Myocyte (in vitro differentiated cells): ENCODE results near the gene PCNA. TPM values are rescaled to one million over a fixed set of nuclear protein-coding genes. Genes with fewer than 3 reads are reported as not detected.
A peak's percentile ranks its signal among the peaks of the same experiment; 100 is the strongest.

Experiments
- DNase-seq: peaks from one replicate; pipeline ENCODE4 v3.0.0-alpha.2; 2012; ENCODE audit warnings: low read depth
- polyA plus RNA-seq: library from polyadenylated mRNA; unstranded; fragments of >200 nt; gene quantifications from one replicate; pipeline ENCODE4 v1.2.1, GENCODE V29; 2012; ENCODE audit warnings: missing spikeins
- total RNA-seq: library from RNA; depleted of rRNA; stranded (reverse); fragments of >200 nt; gene quantifications from 2 replicates; pipeline ENCODE4 v1.2.3, GENCODE V29; 2014

PCNA gene
- 57.8 and 63.9 TPM in 2 replicates for total RNA-seq
- polyA plus RNA-seq, result 48.0 TPM

DNA sequence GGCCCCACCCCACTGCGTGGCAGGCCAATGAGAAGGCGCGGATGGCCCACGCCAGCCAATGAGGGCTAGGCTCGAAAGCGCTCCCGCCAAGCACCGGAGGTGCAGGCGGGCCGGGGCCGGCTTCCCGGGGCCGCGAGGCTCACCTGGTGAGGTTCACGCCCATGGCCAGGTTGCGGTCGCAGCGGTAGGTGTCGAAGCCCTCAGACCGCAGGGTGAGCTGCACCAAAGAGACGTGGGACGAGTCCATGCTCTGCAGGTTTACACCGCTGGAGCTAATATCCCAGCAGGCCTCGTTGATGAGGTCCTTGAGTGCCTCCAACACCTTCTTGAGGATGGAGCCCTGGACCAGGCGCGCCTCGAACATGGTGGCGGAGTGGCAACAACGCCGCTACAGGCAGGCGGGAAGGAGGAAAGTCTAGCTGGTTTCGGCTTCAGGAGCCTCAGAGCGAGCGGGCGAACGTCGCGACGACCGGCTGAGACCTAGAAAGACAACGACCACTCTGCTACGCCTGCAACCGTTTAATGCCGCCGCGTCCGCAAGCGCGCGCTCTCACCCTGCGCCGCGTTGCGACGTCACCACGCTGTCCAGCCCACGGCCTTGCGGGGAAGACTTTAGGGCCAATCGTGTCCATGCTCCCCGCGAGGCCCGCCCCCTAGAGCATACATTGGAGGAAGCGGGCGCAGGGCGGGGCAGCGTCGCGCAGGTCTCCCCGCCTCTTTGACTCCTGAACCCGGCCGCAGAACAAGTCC is at the start of gene PCNA:
TSS of gene PCNA (minus strand) at position 524 of the 750 bp plus-strand sequence. CDS start at position 364, 160 bp downstream.
- peak; percentile 98 for DNase-seq

DNA sequence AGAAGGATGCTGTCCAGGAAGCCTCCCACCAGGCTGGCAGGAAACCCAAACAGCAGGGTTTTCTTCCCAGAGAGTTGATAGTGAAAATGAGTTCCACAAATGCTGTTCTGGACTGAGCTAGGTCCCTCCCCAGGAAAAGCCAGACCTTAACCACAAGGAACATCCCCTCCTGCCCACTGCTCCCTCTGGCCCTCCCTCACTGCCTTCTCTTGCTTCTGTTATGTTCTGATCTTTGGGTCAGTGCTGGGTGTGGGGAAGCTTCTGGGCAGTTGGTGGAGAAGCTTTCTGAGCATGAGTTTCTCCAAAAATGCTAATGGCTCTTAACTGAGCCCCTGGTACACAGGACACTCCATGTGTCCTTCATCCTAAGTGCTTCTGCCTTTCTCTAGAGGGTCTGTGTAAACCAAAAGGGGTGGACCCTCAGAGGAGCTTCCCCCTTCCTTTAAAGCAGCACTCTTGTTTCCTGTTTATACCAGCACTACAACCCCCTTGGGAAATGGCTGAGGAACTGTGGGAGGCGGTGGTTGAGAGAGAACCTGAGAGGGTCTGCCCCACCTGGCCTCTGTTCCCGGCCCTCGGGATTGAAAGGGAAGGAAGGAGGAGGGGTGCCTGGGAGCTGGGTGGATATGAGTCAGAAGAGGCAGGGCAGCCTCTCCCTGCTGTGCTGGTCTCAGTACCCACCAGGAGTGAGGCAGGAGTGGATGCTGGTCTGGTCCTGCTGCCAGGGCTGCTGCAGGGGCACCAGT is 49.1 kb upstream of the PCNA start:
- peak; percentile 47 for DNase-seq

DNA sequence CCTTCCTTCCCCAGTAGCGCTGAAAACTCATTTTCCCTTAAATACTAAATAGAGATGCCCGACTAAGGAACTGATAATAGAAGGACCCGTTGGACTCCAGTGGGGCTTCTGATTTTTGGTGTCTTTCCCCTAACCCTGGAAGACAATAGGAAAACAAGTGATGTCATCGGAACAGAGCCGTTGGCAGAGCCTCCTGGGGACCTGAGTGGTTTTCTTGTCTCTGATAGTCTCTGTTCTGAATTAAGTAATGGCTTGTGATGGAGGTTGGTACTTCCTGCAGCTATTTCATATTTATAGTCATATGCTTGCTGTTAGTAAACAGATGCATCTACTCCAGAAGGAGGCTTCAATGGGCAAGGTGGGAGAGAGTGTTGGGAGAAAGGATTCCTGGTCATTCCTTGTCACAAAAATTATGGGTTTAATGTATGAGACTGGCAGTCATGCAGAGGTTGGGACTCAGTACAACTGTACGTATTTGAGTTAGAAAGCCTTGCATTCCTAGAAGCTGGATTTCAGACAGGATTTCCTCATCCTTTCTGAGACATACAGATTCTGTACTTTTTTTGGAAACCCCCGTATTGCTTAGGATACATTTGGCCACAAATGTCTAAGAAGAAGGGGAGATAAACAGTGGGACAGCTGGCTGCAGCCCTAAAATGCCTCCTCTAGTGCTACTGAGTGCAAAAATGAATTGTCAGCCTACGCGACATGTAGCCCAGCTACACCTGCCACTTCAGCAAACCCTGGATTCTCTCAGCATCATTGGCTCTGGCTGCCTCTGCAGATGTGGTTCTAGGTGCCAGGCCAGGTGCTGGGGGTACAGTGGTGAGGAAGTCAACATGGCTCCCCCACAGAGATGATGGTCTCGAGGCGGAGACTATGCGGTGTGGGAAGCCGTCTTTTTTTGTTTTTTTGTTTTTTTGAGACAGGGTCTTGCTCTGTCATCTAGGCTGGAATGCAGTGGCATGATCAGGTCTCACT is 45.2 kb upstream of the PCNA start:
- no peak for DNase-seq

DNA sequence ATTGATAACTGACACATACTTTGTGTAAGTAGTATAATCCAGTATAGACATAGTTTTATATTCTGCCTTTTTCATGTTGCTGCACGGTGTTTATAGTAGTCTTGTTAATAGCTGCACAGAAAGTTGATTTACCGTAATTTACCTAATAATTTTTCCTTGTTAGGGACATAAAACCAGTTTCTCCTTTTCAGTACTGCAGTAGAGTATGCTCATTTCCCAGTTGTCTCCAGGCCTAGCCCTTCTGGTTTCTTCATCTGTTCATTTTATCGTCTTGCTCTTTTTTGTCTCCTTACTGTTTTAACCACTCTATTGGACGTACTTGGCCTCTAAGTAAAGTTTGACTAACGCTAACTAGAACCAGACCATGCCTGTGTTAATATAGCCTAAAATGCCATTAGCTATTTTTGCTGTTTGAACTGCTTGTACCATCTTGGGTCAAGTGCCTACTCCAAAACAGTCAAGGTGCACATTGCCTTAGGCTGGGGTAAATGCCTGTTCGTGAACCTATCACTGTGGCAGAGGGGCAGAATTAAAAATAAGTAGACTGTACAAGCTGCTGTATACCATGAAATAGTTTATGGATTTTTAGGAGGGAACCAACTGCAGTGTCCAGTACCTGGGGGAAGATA is 41.9 kb upstream of the PCNA start:
- no peak for DNase-seq

DNA sequence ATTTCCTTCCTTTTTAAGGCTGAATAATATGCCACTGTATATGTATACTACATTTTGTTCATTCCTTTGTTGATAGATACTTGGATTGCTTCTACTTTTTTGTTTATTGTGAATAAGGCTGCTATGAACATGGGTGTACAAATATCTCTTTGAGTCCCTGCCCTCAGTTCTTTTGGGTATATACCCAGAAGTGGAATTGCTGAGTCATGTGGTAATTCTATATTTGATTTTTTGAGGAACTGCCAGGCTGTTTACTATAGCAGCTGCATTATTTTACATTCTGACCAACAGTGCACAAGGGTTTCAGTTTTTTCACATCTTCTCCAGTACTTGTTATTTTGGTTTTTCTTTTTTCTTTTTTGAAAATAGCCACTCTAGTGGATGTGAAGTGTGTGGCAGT is 41.1 kb upstream of the PCNA start:
- no peak for DNase-seq

DNA sequence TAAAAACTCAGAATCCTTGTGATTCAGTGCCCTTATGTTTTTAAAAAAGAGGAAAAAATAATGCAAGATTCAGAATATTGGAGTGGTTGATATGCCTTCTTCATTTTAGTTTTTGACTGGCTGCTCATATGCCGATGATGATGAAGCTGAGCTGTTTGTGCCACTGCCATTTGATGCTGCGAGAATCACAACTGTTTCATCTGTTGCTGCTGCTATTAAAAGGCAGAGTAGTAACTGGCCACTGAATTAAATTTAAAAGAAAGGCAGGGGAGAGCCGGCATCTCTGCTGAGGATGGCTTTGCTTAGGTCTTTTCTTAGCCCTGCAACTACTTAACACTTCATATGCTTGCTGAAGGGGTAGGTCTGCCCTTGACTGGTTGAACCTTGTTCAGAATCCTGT is 40.2 kb upstream of the PCNA start:
- DNase-seq, result peak; percentile 70

DNA sequence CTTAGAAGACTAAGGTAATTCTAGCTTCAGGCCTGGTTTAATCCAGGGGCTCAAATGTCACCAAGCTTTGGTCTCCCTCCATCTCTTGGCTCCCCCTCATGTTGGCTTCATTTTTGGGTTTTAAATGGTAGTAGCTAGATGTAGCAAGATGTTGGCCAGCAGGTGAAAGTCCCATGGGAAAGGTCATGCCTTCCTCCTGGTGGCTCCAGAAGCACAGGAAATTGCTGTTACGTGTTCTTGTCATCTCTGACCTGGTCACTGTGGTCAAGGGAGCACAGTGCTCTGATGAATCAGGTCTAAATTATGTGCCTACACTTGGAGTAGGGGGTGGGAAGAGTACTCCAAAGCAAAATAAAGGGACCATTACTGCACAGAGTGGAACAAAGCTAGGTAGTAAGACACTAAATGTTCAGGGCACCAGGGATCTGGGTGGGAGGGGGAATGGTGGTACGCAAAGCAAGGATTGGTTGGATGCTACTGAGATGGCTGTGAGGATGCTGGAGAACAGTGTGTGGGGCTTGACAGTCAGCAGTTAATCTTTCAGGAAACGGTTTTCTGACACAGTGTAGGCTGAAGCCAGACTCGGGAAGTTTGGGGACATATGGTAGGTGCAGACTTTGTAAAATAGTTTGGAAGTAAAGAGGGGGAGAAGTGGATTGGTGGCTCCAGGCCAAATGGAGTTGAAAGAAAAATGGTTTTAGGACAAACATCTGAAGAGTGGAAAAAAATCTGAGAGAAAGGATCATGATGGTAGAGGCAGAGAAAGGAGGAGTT is 37.1 kb upstream of the PCNA start:
- peak; percentile 39 for DNase-seq

DNA sequence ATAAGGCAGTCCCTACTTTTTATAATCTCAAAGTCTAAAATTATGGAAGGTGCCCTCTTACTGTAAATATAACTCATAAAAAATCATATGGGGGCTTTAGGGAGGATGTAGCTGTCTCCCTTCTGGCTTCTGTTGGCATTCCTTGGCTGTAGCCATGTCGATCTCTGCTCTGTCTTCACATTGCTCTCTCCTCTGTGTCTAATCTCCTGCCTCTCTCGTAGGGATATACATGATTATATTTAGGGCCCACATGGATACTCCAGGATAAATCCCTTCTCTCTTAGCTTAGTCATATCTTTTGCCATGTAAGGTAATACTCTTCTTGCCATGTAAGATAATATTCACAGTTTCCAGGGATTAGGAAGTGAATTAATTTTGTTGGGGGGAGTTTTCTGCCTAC is 35.6 kb upstream of the PCNA start:
- no peak for DNase-seq

DNA sequence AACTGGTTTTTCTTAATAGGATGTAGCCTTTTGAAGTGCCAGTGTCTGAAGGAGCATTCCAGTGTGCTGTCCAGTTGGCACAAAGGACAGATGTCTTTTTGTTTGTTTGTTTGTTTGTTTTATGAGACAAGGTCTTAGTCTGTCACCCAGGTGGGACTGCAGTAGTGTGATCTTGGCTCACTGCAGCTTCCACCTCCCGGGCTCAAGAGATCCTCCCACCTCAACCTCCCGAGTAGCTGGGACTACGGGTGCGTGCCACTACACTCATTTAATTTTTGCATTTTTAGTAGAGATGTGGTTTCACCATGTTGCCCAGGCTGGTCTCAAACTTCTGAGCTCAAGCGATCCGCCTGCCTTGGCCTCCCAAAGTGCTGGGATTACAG is 34.8 kb upstream of the PCNA start:
- no peak for DNase-seq

DNA sequence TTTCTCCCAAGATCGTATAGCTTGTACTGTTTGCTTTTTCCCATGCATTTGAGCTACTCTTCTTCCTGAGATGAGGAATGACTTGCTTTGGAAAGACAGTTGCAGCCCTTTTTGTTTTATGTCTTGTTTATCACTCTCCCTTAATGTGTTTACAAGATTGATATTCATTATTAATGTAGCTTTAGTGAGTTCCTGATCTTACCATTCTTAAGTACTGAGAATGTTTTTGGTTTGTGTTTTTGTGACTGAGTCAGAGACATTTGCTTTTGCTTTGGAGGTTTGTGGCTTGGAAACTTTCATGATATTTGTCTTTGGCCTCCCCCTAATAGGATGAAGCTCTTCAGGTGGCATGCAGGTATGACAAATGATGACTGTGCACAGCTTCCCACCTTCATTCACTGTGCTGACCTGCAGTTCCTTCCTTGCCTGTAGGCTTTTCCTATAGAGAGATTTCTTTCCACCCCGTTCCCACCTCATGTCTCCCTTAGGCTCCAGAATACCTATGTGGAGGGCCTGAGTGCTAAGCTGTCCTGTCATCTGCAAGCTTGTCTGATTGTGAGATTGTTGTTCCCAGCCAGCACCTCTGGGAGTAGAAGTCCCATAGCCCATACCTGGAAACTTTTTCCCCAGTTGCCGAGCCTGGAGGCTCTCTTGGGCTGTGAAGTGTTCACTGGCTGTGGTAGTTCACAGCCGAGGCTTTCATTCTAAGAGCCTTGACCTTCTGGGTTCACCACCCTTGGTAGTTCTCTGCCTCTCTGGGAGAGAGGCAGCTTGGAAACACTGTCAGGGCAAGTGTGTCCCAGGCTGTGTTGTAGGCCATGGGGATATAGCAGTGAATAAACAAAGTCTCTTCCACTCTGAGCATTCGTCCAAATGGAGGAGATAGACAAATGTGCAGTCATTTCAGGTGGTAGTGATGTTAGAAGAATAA is 34.1 kb upstream of the PCNA start:
- DNase-seq, result no peak

DNA sequence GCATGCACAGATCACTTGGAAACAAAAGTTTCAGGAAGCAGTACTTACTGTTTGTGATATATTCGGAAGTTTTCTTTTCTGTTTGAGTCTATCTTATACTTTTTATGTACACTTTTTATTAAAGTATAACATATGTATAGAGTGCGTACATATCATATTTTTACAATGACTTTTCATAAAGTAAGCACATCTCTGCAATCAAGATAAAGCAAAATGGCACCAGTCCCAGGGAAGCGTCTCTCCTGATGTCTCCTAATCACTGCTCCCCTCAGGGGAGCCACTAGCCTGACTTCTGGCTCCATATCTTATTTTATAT is 33.4 kb upstream of the PCNA start:
- DNase-seq, result no peak

DNA sequence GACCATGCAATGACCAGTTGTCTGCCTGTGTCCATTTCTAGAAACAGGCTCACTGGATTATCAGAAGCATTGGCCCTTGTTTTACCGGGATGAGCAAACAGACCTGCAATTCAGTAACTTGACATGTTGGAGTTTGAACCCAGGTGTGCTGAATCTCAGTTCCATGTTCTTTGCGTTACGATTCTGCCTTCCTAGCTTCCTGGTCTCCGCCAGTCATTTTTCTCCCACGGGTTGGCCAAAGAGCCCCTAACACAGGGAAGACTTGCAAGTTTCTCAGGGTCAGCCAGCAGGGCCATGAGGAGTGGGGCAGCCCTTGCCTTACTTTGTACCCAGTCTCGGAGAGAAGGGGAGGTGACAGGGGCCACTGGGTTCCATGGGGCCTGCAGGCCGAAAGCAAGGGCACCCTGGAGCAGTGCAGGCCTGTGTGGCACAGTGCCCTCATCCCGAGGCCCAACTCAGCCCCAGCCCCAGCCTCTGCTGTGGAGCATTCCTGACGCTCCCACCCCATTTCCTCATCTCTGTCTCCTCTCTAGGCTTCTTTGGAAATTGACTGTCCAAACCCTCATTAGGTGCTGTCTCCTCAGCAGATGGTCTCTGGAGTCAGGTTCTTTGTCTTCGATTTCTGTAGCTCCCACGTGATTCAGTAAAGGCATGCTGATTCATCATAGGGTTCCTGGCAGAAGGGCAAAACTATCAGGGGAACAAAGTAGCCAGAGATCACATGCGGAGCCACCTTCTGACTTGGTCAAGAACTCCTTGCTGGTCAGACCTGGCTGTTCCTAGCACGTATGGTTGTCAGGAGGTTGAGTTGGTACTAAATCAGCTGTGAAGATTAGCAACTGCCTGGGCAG is 30.7 kb upstream of the PCNA start:
- DNase-seq, result peak; percentile 84

DNA sequence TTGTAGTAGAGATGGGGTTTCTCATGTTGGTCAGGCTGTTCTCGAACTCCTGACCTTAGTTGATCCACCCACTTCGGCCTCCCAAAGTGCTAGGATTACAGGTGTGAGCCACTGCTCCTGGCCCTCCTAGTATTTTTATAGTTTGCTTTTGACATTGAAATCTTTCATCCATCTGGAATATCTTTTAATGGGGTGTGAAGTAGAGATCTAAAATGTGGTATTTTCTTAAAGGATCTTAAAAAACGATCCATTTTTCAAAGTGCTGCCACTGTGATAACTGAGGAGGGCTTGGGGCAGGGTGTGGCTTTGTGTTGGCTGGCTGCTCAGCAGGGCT is 30.1 kb upstream of the PCNA start:
- no peak for DNase-seq

DNA sequence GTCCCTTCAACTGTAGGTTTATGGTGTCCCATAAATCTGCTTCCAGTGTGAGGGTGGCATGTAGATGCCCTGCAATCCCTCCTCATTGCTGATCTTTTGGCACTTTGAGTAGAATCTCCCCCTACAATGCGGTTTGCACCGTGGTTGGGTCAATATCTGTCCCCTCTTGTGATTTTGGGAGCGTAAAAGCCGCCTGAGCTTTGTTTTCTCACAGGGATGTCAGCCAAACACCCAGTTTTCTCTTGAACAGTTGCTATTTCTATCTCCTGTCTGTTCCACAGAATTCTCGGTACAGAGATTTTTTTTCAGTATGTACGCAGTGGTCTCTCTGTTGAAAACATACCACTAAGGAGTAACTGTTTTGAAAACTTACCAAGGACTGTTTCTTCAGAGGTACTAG is 28.8 kb upstream of the PCNA start:
- no peak for DNase-seq

DNA sequence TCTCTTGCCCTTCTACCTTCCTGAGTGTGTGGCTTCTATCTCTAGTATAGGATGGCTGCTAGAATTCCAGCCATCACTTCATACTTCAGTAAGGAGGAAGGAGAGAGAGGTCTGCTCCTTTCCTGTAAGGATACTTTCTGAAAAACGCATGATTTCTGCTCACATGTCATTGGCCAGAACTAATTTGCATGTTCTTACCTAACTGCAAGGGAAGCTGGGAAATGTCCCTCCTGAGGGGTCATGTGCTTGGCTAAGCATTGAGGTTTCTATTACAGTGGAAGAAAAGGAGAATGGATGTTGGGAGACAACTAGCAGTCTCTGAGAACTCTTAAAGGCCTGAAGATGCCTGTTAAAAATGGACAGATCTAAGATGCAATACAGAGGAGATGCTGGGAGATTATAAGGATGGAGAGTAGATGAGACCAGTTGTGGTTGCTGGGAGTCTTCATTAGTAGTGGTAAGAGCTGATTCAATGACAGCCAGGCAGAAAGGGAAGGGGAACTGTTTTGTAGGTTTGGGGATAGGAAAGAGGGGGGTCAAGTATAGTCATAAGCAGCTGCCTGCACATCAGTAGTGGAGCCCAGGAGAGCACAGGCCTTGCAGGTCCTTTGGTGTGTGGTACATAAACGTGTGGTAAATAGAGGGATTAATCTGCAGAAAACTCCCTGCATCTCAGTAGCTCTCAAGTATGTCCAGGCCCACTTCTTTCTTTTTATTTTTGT is 27.3 kb upstream of the PCNA start:
- no peak for DNase-seq

DNA sequence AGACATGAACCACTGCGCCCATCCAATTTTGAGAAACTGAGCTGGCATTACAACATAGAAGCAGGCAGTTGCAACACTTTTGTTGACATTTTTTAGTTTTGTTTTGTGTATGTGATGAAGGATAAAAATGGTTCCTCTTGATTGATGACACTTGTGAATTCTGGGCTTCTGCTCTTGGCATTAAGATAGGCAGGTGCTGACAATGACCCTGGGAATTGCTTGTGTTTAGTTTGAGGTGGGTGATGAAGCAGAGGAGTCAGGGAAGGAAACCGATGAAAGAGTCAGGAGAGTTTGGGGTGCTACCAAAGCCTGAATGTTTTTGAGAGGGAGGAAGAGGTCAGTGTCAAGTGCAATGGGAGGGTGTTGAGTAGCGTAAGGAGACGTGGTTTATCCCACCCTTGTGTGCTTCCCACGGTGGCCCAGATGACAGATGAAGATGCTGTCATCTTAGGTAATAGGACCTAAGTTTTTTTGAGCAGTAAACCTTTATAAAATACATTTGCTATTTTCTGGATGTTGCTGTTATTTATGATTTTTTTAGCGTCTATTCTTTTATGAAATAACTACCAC is 26.4 kb upstream of the PCNA start:
- no peak for DNase-seq

DNA sequence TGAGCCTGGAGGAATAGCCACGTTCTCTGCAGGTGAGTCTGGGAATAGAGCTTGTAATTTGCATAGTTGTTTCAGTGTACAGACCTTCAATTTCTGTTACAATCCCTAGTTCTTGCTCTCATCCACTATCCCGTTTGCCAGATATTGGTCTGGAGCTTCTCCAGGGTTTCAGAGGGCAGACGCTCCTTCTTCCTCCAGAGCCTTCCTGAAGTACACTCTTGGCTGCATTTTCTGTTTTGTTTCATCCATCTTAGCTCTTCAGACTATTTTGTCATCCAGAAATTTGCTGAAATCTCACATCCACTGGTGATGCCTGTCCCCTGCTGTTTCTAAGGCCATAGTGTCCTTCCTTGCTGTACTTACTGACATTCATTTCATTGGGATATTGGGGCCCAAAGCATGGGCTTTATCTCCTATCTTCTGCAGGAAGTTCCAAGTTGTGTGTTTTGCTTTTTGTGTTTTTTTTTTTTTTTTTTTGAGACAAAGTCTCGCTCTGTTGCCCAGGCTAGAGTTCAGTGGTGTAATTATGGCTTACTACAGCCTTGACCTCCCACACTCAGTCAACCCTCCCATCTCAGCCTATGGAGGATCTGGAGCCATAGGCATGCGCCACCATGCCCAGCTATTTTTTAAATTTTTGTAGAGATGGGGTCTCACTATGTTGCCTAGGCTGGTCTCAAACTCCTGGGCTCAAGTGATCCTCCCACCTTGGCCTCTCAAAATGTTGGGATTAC is 25.8 kb upstream of the PCNA start:
- no peak for DNase-seq
